HG02870 (cell line): ENCODE data around the gene KRT37.

Source experiments
- ATAC-seq: cut with Tn5 transposase; IDR thresholded peaks from one replicate; pipeline ENCODE4 v1.9.1; 2021; ENCODE audit warnings: mild to moderate bottlenecking, moderate library complexity; ENCODE audit not compliant: unreplicated experiment

The KRT37 gene

GRCh38 chr17:41377546-41377945 lies 46.8 kb downstream of the KRT37 start:
- no peak for ATAC-seq
